GM18511 (cell line): ENCODE results near the gene SIK3.

ENCODE experiments used
- ATAC-seq: cut with Tn5 transposase; IDR thresholded peaks from one replicate; pipeline ENCODE4 v1.9.1; 2021; ENCODE audit warnings: mild to moderate bottlenecking, moderate library complexity; ENCODE audit not compliant: unreplicated experiment

SIK3 gene

DNA sequence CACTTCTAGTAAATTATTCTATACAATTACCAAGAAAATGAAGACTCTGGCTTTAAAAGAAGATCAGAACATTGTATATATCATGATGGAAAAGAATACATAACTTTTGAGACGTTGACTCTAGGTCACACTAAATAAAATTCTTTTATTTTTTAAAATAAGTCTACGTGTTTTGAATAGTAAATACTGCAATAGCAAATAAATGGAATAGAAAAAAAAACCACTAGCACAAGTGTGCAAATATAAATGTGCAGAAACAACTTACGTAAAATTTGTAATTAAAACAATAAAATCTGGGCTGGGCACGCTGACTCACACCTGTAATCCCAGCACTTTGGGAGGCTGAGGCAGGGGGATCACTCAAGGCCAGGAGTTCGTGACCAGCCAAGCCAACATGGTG lies 17.9 kb downstream of the SIK3 start:
- ATAC-seq, result no peak

DNA sequence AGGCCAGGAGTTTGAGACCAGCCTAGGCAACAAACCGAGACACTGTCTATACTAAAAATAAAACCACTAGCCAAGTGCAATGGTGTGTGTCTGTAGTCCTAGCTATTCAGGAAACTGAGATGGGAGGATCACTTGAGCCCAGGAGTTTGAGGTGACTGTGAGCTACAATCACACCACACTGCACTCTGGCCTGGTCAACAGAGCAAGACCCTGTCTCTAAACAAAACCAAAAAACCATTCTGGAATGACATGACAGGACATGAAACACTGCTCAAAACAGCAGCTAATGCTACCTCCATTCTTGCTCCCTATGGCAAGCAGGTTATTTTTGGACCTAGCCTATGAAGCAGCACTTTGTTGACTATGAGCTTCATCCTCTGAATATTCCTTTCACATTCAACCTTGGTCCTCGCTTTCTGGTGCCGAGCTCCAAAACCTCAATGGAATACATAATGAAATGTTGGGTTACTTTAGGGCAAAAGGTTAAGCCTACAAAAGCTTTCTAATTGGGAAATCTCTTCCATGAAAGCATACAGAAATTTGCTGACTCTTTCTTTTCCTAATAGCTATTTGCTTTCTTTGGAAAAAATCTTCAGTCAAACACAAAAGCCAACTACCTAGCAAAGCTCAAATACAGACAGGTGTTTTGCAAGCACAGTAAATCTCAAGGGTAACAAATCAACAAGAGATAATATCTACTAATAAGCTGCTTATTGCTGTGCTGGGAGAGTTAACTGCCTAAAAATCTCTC lies 21.1 kb downstream of the SIK3 start:
- no peak for ATAC-seq

DNA sequence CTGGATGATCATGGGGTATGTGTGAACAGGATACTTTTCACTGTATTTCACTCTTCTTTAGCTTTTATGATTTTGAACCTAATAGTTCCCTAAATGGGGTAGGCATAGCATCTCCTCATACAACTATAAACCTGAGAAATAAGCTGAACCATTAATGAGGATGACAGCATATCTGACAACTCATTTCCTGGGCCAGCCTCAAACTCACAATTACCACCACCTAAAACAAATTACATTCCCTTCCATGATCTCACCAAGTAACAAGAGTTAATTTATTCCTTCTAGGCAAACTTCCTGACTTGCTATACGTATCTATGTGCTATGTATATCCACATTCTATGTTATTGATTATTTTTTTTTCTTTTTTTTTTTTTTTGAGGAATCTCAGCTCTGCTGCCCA lies 23.0 kb downstream of the SIK3 start:
- no peak for ATAC-seq

DNA sequence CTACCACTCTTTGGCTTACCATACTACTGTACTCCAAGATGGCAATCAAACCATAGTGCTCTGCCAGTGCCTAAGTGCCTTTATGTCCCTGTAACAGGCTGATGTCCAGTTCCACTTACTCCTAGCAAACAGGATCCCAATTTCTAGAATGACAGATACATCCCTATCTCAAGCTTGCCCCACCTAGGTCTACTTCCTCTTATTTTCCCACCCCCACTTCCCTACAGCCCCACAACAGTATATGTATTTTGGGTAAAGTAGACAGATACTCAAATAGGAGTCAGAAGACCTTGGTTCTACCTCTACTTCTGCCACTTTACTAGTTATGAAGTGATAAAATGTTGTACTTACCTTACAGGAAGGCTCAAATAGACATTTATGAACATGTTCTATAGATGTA lies 24.1 kb downstream of the SIK3 start:
- no peak for ATAC-seq

DNA sequence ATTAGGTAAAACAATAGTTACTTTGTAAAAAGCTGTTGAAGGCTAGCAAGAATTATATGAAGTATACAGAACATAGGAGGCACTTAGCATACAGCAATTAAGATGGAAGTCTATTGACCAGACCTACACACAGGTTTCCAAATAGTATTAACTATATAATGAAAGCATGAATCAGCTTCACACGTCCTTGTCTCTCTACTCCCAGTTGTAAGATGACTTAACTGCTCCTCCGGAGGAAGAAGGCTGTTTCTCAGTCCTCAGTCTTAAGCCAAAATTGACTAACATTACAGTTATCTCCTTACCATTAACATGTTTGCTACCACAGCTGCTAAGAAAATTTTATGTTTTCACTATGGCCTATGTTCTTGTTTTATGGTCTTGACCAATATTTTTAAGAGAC lies 24.7 kb downstream of the SIK3 start:
- ATAC-seq, result no peak

DNA sequence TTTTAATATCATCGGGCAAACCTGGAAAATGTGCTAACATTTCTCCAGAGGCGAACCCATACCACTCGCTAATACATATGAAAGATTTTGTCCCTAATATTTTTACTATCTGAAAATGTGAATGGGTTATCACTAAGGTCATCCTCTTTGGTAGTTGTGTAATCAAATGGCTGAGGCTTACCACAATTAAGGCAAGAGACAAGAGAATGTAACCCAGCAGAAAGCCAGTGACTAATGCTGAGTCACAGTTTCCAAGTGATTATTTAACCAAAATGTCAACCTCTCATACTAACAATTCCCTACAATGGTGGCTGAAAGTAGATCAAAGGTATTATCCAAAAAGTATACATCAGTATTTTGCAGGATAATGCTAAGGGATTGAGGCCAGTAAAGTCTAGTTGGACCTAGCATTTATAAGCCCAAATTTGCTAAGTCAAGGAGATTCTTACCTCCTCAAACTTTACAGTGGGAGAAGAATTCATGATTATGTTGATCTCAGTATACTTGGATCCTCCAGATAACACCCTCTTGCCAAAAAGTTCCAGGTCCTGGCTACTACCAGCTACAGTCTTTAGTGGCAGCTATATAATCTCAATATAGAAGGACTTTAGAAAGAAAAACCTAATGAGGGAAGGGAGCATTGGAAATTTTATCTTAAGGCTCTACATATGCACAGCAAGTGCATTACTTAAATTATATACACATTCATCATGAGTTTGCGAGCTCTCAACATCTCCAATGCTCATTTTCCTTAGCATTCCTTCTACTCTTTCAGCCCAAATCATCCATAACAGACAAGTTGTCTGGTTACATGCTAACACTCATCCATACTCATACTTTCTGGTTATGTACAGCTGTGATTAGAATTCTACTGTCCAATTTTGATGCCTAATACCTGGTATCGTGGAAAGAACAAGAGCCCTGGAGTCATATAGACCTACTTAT lies 25.4 kb downstream of the SIK3 start:
- no peak for ATAC-seq

DNA sequence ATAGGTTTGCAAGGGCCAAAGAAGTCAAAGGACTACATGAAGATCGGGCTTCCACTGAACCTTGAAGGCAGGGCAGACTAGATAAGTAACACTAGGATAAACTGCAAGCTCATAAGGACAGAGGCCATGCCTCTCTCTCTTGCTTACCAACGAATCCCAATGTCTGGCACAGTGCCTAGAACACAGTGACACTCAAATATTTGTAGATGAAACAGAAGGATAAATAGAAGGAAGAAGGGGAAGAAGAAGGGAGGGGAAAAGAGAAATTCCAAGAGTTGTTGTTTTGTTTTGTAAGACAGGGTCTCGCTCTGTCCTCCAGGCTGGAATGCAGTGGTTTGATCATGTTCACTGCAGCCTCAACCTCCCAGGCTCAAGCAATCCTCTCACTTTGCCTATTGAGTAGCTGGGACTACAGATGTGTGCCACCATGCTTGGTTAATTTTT lies 26.9 kb downstream of the SIK3 start:
- no peak for ATAC-seq

DNA sequence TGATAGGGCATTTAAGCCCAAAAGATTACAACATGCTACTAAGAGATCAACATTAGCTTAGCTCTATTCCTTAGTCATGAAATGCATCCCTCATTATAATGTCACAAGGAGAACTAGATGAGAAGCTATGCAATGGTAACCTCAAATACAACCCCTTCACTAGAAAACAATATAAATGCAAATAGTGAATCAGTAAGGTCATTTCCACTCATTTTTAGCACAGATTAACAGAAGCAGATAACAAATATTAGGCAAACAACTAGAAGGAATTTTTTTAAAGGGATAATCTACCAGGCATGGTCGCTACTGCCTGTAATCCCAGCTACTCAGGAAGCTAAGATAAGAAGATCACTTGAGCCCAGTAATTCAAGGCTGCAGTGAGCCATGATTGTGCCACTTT lies 28.2 kb downstream of the SIK3 start:
- no peak for ATAC-seq

DNA sequence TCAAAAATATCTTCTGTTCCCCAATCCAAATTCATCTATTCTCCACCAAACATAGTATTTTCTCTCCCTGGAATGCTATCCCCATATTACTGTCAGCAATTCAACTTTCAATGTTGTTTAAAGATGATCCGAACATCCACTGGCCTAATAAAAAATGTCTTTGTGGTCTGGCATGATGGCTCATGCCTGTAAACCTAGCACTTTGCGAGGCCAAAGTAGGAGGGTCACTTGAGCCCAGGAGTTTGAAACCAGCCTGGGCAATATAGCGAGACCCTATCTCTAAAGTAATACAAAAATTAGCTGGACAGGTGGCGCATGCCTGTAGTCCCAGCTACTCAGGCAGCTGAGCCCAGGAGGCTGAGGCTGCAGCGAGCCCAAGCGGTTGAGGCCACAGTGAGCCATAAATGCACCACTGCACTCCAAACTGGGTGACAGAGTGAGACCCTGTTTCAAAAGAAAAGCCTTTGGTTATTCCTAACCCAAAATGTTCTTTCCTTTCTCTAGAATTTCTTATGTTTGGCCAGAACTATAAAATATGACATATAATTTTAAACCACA lies 29.8 kb downstream of the SIK3 start:
- no peak for ATAC-seq

DNA sequence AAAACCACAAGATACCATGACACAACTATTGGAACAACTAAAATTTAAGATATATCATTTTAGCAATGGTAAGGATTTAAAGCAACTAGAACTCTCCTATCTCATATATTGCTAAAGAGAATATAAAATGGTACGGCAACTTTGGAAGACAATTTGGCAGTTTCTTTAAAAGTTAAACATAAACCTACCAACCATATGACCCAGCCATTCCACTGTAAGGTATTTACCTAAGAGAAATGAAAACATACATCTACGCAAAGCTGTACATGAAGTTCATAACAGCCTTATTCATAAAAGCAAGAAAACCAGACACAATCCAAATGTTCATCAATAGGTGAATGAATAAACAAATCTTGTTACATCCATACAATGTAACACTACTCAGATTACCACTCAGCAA lies 31.3 kb downstream of the SIK3 start:
- ATAC-seq, result no peak

DNA sequence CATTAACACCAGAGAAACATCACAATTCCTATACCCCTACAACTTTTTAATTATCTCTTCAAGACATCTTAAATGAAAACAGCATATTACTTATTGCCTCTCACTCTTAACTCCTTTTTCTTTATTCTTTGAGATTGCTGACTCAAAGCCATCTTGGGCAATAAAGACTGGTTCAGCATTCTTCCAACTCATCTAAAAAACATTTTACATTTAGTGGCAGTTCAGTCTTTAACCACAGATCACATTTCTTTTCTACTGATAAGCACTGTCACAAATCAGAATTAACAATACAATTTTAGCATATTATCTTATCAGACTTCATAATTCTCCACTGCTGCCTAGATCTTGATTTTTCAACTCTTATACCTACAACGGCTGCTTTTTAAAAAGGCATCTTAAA lies 34.0 kb downstream of the SIK3 start:
- no peak for ATAC-seq

DNA sequence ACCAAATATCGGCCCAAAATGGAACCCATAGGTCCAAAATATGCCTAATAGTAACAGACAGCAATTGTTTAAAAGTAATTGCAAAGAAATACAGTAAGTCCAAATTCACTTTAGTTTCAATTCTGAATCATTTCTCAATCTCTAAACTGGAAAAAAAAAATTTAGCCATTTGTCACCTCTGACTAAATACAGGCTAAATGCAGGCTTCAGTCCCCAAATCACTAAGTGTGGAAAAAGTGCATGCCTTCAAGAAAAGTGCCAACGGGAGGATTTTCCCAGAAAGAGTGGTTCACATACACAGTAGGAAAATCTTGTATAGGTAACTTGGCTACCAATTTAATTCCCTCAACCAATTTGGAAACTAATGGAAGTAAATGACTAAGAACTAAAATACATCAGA lies 35.7 kb downstream of the SIK3 start:
- ATAC-seq, result no peak

DNA sequence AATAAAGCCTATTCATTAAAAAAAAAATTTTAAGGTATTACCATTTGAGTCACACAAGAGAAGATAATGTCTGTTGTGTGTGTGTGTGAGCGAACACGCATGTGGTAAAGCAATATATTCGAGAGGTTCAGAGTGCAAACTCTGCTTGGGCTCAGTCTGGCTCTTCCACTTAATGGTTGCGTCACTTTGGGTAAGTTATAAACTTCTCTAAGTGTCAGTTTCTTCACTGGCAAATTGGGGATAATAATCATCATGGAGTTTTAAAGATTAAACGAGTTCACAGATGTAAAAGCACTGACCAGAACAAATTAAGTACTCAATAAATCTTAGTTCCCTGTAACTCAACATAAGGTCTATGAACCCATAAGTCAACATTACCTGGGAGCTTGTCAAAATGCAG lies 37.0 kb downstream of the SIK3 start:
- no peak for ATAC-seq

DNA sequence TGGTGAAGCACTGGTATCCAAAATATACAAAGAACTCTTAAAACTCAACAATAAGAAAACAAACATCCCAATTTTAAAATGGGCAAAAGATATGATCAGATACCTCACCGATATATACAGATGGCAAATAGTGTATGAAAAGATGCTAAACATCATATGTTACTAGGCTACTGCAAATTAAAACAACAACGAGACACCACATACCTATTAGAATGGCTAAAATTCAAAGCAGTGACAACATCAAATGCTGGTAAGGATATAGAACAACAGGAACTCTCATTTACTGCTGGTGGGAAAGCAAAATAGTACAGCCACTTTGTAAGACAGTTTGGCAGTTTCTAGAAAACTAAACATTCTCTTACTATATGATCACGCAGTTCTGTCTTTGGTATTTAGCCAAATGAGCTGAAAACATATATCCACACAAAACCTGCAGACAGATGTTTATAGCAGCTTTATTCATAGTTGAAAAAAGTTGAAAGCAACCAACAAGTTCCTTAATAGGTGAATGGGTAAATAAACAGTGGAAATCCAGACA lies 38.5 kb downstream of the SIK3 start:
- no peak for ATAC-seq

DNA sequence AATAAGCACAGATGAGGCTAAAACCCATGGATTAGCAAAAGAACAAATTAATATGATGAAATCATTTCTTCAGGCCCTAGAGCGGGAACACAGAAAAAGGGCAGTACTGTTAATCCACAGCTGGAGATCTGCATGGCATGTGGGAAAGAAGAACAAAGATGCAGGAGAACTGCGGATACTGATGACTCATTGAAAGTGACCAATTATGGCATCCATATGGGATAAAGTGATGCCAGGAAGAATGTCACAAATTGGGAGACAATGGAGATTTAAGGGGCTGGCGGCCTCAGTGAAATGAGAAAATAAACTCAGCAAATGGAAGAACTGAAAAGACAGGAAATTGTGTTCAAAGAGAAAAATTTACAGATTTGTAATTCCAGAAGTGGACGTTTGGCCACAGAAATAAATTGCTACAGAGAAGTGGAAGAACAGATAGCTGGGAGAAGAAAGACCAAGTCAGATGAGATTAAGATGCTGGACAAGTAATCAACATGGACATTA lies 39.4 kb downstream of the SIK3 start:
- ATAC-seq, result no peak

DNA sequence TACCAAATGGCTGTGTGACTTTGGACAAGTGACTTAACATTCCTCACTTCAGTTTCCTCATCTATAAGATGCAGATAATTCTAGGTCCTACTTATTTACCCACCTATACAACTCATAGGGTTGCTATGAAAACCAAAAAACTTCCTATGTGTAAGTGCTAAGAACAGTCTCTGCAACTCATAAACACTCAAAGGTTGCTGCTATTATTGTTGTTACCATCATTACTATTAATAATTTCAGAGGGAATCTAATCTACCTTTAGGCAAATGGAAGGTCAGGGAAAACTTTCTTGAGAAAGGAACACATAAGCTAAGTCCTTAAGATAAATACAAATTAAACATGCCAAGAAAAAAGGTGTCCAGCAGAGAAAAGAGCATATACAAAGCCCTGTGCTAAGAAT lies 40.5 kb downstream of the SIK3 start:
- no peak for ATAC-seq

DNA sequence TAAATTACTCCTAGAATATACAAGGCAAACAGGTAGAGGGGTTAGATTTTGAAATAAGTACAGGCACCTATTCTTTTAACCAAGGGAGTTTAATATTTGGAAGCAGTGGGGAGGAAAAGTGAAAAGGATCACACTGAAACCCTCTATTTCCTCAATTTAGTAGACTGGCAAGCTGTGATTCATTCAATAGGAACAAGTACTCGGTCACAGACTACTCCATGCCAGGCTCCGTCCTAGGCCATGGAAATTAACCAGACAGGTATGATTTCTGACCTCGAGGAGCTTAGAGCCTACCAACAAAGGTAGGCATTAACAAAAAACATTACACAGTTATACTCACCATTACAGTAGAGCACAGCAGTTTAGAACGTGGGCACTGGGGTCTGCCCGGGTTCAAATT lies 40.9 kb downstream of the SIK3 start:
- ATAC-seq, result no peak

DNA sequence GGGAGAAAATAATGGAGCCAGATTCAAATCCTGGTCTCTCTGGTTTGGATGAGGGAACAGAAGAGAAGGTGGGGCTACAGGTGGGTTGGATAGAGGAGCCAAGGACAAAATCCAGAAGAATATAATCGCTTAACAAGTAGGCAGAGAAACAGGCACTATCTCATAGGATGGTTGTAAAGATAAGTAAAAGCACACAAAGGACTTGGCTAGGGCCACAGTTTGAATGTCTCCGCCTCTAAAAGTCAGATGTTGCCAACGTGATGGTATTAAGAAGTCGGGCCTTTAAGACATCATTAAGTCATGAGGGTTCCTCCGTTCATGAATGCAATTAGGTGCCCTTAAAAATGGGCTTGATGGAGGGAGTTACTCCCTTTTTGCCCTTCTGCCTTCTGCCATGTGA lies 42.8 kb downstream of the SIK3 start:
- ATAC-seq, result no peak

DNA sequence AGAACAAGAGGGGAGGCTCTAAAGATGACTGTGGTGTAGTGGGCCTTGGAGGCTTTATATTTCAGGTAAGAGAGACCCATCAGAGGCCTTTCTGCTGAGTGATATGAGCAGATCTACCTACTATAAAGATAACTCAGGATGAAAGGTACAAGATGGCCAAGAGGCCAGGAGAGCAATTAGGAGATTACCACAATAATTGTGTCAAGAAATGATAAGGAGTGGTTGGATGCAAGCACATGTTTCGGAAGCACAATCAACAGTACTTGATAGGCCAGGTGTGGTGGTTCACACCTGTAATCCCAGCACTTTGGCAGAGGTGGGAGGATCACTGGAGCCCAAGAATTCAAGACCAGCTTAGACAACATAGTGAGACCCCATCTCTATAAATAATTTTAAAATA lies 43.8 kb downstream of the SIK3 start:
- no peak for ATAC-seq

DNA sequence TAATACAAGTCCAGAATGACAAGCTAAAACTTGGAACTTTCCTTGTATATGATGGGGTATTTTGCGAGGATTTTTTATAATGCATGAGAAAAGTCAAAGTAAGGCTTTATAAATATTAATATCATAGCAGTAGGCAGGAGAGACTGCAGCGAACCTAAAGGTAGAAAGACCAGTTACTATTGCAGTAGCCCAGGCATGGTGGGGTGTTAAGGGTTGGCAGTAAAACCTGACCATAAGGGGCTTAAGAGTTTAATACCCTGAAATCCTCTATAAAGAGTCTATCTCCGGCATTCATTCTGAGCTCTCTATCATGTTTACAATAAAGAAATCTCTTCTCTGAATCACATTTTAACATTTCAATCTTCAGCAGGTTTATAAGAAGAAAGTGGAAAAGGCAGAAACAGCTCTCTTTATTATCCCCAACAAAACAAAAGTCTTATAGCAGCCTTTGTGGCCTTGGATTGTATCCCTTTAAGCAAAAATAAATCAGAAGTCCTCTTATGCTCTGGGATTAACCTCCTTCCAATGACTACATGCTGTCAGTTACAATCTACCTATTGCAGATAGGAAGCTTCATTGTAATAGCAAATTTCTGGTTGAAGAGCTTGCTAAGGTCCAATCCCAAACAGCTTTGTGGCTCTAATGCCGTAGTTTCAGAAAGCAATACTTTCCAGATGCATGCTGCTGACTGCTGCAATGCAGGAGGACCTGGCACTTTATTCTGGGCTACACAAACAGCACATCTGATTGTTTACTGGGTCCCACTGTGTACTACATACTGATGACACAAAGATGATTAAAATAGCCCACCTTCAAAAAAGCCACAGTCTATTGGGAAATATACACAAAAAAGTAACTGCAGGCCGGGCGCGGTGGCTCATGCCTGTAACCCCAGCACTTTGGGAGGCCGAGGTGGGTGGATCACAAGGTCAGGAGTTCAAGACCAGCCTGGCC lies 45.8 kb downstream of the SIK3 start:
- no peak for ATAC-seq
